NCI-H1092 (cell line): ENCODE results near the gene ZNF775.
A peak's percentile ranks its signal among the peaks of the same experiment; 100 is the strongest.

Experiments used
- DNase-seq: peaks from one replicate; lab custom pipeline; 2025; lab: John Stamatoyannopoulos, UW

ZNF775 gene

GRCh38 chr7:150412518-150413488 is 33.7 kb downstream of the ZNF775 start:
- no peak for DNase-seq

GRCh38 chr7:150413640-150414081 is 34.5 kb downstream of the ZNF775 start:
- DNase-seq: no peak

GRCh38 chr7:150415161-150416153 is 36.3 kb downstream of the ZNF775 start:
- no peak for DNase-seq

DNA sequence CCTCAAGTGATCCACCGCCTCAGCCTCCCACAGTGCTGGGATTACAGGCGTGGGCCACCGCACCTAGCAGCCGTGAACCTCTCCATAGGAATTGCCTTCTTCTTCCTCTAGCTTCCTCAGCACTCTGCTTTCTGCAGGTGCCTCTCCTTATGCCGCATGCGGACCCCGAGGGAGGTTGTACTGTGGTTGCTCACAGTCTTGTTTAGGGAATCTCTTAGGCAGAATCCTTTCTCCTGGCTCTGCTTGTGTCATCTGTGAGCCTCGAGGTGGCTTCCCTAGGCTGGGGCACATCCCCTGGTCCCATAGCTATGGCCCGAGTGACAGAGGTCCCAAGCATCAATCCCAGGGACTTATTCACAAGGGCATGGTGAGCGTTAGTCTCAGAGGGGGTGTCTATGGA is 38.1 kb downstream of the ZNF775 start:
- DNase-seq: no peak

- no peak for DNase-seq
These were observed 38.7 kb downstream of the ZNF775 start for GRCh38 chr7:150417863-150418262.

DNA sequence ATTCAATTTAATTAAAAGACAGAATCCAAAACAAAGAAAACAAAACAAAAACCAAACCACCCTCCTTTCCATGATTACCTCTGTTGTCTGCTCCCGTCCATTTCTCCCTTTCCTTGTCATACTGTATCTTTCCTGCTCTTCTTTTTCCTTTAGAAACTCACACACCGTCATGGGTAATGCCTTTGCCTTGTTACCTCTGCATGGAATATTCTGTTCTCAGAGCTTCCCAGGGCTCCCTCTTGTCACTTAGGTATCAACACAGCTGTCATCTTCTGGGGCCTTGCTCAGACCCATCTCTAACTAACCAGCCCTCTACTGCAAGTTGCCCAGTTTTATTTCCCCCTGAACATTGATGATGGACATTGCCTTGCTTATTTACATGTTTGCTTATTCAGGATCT is 41.1 kb downstream of the ZNF775 start:
- DNase-seq: no peak

GRCh38 chr7:150420987-150421674 is 42.0 kb downstream of the ZNF775 start:
- DNase-seq: peak; percentile 81

DNA sequence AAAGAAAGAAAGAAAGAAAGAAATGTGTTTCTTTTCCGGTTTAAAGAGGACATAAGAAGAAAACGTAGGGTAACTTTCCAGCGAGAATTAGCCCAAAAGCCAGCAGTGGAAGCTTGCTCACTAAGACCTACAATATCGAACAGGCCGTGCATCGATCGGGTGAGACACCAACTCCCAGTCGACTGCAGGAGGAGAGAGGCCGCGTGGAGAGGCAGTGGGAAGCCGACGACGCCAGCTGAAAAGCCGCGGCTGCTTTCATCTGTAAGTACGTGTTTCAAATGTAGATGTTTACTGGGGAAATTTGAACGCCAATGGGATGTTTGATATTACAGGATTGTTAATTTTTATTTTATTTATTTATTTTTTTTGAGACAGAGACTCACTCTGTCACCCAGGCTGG is 42.7 kb downstream of the ZNF775 start:
- no peak for DNase-seq

DNA sequence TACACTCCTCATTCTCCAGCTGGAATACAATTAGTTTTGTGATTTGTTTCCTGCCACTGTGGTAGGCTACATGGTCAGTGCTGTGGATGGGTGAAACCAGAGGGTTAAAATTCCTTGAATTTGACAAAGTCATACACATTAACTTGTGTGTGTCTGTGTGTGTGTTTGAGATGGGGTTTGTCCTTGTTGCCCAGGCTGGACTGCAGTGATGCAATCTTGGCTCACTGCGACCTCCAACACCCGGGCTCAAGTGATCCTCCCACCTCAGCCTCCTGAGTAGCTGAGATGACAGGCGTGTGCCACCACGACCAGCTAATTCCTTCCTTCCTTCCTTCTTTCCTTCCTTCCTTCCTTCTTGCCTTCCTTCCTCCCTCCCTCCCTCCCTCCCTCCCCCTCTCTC is 46.5 kb downstream of the ZNF775 start:
- no peak for DNase-seq

GRCh38 chr7:150428671-150429451 is 49.7 kb downstream of the ZNF775 start:
- DNase-seq: no peak

DNA sequence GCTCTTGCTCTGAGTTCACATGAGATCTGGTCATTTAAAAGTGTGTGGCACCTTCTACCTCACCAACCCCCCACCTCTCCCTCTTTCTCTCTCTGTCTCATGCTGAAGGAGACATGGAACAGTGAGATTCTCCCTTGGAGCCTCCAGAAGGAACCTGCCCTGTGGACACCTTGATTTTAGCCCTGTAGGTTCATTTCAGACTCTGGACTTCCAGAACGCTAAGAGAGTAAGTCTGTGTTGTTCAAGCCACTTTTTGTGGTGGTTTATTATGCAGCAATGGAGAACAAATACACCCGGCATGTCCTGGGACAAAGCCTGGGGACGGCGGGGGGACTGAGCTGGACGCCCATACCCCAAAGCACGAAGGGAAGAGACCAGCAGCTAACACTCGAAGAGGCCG is 50.6 kb downstream of the ZNF775 start:
- DNase-seq: no peak

- DNase-seq: no peak
These were observed 51.4 kb downstream of the ZNF775 start for GRCh38 chr7:150430465-150431085.

DNA sequence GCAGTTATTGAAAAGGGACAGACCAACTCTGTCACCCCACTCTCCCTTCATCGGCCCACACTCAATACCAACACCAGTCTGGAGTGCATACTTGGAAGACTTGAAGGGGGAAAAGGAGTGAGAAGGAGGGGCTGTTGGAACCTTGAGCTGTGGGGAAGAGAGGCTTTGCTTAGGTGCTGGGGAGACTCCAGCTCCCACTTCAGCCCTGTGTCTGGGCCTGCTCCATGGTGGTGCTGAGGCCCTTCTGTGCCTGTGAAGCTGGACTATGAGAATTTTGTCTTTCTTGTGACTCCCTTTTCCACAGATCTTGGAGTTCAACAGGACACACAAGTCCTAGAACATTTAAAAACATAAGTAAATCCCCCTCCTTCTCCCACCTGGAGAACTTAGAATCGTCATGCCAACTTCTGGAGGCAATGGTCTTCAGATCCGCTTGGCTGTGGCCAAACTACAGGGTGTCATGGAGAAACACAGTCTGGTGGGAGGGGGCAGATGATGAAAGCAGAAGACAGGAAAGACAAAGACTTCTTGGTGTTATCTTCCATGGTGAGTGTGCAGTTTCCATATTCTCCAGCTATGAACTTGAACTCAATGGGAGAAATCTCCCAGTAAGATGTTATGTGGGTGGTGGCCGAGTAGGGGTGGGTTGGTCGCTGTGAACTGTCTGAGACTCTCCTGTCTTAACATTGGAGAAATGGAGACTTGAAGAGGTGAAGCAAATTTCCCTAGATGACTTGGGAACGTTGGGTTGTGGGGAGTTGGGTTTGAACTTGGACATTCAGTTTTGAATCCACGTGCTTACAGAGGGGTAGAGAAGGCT is 52.9 kb downstream of the ZNF775 start:
- no peak for DNase-seq

- no peak for DNase-seq
These were observed 54.1 kb downstream of the ZNF775 start for GRCh38 chr7:150432915-150433892.

DNA sequence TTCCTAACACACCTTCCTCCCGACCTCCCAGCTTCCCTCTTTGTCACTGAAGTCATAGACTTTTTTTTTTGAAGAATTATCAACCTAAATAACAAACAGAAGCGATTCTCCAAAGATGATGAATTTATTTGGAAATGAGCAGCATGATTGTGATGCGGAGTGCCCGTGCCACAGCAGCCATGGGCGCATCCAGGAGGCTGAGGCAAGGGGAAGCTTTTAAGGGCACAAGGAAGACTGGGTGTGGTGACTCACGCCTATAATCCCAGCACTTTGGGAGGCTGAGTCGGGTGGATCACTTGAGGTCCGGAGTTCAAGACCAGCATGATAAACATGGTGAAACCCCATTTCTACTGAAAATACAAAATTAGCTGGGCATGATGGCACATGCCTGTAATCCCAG is 55.1 kb downstream of the ZNF775 start:
- DNase-seq: no peak

DNA sequence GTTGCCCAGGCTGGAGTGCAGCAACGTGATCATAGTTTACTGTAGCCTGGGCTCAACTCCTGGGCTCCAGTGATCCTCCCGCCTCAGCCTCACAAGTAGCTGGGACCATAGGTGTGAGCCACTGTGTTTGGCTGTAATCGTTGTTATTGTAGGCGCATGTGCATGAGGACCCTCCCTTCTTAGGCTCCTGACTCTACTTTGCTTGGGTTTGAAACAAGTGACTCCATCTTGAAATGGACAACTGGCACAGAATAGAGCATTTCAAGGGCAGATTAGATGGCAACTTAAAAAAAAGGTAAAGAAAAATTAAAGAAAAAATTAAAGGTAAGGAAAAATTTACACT is 55.9 kb downstream of the ZNF775 start:
- DNase-seq: no peak

DNA sequence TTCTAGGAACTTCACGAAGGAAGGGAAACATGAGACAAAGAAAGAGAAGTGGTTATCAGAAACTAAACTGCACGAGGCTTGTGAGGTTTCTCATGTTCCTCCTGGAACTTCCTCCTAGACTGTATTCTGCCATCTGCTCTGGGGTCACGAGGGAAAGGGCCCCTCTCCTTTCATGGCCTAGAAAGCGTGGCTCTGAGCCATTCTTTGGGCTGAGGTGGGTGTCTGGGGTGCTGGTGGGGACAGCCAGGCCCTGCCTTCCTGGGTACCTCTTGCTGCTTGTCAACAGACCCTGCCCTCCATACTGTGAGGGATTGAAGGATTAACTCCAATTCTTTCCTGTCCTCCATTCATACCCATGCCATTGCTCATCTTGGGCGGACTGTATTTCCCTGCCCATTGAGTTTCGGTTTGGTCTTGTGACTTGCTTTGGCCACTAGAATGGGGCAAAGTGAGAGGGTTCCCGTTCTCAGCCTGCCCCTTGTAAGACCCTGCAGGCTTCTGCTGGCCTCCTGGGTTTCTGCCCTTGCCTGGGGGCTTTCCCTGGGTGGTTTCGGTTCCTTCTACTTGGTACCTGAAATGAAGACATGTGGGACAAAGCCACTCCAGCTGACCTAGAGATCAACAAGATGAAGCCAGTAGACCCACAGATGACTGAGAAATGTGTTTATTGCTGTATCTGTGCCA is 56.4 kb downstream of the ZNF775 start:
- no peak for DNase-seq

GRCh38 chr7:150439967-150440366 is 60.8 kb downstream of the ZNF775 start:
- DNase-seq: no peak
